GM18507 (cell line): Measurements from ENCODE around the gene USP17L13.
"Not testable (repeated sequence)": the region's sequence is repeated elsewhere in the genome, so short reads cannot be mapped to it uniquely, and the experiment has no call there.

Experiments
- DNase-seq: peaks from one replicate; pipeline ENCODE4 v3.0.0; 2011; ENCODE audit warnings: low read depth; ENCODE audit not compliant: insufficient read length; ENCODE audit errors: extremely low spot score
- FAIRE-seq: peaks from 2 replicates; lab custom pipeline; 2011; peaks lifted over from hg19 to GRCh38; lab: Jason Lieb, UNC

USP17L13 gene, protein sequence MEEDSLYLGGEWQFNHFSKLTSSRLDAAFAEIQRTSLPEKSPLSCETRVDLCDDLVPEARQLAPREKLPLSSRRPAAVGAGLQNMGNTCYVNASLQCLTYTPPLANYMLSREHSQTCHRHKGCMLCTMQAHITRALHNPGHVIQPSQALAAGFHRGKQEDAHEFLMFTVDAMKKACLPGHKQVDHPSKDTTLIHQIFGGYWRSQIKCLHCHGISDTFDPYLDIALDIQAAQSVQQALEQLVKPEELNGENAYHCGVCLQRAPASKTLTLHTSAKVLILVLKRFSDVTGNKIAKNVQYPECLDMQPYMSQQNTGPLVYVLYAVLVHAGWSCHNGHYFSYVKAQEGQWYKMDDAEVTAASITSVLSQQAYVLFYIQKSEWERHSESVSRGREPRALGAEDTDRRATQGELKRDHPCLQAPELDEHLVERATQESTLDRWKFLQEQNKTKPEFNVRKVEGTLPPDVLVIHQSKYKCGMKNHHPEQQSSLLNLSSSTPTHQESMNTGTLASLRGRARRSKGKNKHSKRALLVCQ

DNA sequence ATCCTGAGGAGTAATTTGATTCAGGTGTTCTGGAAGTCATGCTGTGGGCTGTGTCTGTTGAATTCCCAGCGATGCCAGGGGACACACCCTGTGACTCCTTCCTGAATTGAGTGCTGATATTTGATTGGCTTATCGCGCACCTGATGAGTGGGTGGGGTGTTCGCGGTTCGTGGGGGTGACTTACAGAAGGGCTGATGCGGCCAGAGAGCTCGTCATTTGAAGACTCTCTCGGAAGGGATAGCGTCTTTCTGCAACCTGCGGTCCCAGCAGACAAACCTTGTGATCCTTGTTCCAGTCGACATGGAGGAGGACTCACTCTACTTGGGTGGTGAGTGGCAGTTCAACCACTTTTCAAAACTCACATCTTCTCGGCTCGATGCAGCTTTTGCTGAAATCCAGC lies at the start of gene USP17L13:
USP17L13 (plus strand) TSS at position 301 of the 400 bp plus-strand sequence; CDS start at position 301, 0 bp downstream.
- not testable (repeated sequence) for DNase-seq, FAIRE-seq

DNA sequence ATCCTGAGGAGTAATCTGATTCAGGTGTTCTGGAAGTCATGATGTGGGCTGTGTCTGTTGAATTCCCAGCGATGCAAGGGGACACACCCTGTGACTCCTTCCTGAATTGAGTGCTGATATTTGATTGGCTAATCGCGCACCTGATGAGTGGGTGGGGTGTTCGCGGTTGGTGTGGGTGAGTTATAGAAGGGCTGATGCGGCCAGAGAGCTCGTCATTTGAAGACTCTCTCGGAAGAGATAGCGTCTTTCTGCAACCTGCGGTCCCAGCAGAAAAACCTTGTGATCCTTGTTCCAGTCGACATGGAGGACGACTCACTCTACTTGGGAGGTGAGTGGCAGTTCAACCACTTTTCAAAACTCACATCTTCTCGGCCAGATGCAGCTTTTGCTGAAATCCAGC lies 14.3 kb upstream of the USP17L13 start, which contains the start of gene USP17L10:
USP17L10 (plus strand) TSS at position 301 of the 400 bp plus-strand sequence; CDS start at position 301, 0 bp downstream.
- not testable (repeated sequence) for FAIRE-seq, DNase-seq

DNA sequence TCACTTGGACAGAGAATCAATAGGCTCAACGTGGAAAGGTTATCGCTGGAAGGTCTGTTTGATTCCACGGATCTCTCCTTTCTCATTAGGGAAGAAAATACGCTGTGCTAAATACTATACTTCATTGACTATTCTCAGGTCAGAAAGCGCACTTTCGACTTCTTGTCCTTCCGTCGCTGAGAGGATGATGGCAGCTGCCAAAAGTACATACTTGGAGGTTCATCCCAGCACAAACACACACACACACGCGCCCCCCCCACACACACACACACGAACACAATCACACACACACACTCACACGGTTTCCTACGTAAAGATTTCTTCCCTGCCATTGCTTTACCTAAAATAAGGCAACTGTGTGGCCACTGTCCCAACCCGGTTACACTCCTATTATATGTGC lies 10.0 kb upstream of the USP17L13 start:
- FAIRE-seq, DNase-seq: not testable (repeated sequence)

DNA sequence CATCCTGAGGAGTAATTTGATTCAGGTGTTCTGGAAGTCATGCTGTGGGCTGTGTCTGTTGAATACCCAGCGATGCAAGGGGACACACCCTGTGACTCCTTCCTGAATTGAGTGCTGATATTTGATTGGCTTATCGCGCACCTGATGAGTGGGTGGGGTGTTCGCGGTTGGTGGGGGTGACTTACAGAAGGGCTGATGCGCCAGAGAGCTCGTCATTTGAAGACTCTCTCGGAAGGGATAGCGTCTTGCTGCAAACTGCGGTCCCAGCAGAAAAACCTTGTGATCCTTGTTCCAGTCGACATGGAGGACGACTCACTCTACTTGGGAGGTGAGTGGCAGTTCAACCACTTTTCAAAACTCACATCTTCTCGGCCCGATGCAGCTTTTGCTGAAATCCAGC lies 9.6 kb upstream of the USP17L13 start, which contains the start of gene USP17L11:
USP17L11 (plus strand) TSS at position 301 of the 400 bp plus-strand sequence; CDS start at position 301, 0 bp downstream.
- FAIRE-seq, DNase-seq: not testable (repeated sequence)

DNA sequence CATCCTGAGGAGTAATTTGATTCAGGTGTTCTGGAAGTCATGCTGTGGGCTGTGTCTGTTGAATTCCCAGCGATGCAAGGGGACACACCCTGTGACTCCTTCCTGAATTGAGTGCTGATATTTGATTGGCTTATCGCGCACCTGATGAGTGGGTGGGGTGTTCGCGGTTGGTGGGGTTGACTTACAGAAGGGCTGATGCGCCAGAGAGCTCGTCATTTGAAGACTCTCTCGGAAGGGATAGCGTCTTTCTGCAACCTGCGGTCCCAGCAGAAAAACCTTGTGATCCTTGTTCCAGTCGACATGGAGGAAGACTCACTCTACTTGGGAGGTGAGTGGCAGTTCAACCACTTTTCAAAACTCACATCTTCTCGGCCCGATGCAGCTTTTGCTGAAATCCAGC lies 4.8 kb upstream of the USP17L13 start, which contains the start of gene USP17L12:
USP17L12 (plus strand) TSS at position 301 of the 400 bp plus-strand sequence; CDS start at position 301, 0 bp downstream.
- FAIRE-seq, DNase-seq: not testable (repeated sequence)

DNA sequence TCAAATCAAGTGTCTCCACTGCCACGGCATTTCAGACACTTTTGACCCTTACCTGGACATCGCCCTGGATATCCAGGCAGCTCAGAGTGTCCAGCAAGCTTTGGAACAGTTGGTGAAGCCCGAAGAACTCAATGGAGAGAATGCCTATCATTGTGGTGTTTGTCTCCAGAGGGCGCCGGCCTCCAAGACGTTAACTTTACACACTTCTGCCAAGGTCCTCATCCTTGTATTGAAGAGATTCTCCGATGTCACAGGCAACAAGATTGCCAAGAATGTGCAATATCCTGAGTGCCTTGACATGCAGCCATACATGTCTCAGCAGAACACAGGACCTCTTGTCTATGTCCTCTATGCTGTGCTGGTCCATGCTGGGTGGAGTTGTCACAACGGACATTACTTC lies 5.6 kb downstream of the USP17L13 start:
- not testable (repeated sequence) for DNase-seq, FAIRE-seq

DNA sequence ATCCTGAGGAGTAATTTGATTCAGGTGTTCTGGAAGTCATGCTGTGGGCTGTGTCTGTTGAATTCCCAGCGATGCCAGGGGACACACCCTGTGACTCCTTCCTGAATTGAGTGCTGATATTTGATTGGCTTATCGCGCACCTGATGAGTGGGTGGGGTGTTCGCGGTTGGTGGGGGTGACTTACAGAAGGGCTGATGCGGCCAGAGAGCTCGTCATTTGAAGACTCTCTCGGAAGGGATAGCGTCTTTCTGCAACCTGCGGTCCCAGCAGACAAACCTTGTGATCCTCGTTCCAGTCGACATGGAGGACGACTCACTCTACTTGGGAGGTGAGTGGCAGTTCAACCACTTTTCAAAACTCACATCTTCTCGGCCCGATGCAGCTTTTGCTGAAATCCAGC lies 9.4 kb downstream of the USP17L13 start, which contains the start of gene USP17L15:
USP17L15 (plus strand) TSS at position 301 of the 400 bp plus-strand sequence; CDS start at position 301, 0 bp downstream.
- FAIRE-seq, DNase-seq: not testable (repeated sequence)

DNA sequence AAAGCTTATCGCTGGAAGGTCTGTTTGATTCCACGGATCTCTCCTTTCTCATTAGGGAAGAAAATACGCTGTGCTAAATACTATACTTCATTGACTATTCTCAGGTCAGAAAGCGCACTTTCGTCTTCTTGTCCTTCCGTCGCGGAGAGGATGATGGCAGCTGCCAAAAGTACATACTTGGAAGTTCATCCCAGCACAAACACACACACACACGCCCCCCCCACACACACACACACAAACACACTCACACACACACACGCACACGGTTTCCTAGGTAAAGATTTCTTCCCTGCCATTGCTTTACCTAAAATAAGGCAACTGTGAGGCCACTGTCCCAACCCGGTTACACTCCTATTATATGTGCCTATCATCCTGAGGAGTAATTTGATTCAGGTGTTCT lies 13.8 kb downstream of the USP17L13 start:
- DNase-seq, FAIRE-seq: not testable (repeated sequence)

DNA sequence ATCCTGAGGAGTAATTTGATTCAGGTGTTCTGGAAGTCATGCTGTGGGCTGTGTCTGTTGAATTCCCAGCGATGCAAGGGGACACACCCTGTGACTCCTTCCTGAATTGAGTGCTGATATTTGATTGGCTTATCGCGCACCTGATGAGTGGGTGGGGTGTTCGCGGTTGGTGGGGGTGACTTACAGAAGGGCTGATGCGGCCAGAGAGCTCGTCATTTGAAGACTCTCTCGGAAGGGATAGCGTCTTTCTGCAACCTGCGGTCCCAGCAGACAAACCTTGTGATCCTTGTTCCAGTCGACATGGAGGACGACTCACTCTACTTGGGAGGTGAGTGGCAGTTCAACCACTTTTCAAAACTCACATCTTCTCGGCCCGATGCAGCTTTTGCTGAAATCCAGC lies 18.9 kb downstream of the USP17L13 start, which contains the start of gene USP17L17:
USP17L17 (plus strand) TSS at position 301 of the 400 bp plus-strand sequence; CDS start at position 301, 0 bp downstream.
- FAIRE-seq, DNase-seq: not testable (repeated sequence)

DNA sequence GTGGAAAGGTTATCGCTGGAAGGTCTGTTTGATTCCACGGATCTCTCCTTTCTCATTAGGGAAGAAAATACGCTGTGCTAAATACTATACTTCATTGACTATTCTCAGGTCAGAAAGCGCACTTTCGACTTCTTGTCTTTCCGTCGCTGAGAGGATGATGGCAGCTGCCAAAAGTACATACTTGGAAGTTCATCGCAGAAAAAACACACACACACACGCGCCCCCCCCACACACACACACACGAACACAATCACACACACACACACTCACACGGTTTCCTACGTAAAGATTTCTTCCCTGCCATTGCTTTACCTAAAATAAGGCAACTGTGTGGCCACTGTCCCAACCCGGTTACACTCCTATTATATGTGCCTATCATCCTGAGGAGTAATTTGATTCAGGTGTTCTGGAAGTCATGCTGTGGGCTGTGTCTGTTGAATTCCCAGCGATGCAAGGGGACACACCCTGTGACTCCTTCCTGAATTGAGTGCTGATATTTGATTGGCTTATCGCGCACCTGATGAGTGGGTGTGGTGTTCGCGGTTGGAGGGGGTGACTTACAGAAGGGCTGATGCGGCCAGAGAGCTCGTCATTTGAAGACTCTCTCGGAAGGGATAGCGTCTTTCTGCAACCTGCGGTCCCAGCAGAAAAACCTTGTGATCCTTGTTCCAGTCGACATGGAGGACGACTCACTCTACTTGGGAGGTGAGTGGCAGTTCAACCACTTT lies 23.4 kb downstream of the USP17L13 start, which contains the start of gene USP17L18:
USP17L18 (plus strand) TSS at position 678 of the 728 bp plus-strand sequence; CDS start at position 678, 0 bp downstream.
- FAIRE-seq, DNase-seq: not testable (repeated sequence)

DNA sequence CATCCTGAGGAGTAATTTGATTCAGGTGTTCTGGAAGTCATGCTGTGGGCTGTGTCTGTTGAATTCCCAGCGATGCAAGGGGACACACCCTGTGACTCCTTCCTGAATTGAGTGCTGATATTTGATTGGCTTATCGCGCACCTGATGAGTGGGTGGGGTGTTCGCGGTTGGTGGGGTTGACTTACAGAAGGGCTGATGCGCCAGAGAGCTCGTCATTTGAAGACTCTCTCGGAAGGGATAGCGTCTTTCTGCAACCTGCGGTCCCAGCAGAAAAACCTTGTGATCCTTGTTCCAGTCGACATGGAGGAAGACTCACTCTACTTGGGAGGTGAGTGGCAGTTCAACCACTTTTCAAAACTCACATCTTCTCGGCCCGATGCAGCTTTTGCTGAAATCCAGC lies 28.4 kb downstream of the USP17L13 start, which contains the start of gene USP17L19:
USP17L19 (plus strand) TSS at position 301 of the 400 bp plus-strand sequence; CDS start at position 301, 0 bp downstream.
- not testable (repeated sequence) for DNase-seq, FAIRE-seq

DNA sequence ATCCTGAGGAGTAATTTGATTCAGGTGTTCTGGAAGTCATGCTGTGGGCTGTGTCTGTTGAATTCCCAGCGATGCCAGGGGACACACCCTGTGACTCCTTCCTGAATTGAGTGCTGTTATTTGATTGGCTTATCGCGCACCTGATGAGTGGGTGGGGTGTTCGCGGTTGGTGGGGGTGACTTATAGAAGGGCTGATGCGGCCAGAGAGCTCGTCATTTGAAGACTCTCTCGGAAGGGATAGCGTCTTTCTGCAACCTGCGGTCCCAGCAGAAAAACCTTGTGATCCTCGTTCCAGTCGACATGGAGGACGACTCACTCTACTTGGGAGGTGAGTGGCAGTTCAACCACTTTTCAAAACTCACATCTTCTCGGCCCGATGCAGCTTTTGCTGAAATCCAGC lies 33.1 kb downstream of the USP17L13 start, which contains the start of gene USP17L20:
USP17L20 (plus strand) TSS at position 301 of the 400 bp plus-strand sequence; CDS start at position 301, 0 bp downstream.
- not testable (repeated sequence) for DNase-seq, FAIRE-seq

DNA sequence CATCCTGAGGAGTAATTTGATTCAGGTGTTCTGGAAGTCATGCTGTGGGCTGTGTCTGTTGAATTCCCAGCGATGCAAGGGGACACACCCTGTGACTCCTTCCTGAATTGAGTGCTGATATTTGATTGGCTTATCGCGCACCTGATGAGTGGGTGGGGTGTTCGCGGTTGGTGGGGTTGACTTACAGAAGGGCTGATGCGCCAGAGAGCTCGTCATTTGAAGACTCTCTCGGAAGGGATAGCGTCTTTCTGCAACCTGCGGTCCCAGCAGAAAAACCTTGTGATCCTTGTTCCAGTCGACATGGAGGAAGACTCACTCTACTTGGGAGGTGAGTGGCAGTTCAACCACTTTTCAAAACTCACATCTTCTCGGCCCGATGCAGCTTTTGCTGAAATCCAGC lies 37.9 kb downstream of the USP17L13 start, which contains the start of gene USP17L21:
USP17L21 (plus strand) TSS at position 301 of the 400 bp plus-strand sequence; CDS start at position 301, 0 bp downstream.
- not testable (repeated sequence) for FAIRE-seq, DNase-seq

DNA sequence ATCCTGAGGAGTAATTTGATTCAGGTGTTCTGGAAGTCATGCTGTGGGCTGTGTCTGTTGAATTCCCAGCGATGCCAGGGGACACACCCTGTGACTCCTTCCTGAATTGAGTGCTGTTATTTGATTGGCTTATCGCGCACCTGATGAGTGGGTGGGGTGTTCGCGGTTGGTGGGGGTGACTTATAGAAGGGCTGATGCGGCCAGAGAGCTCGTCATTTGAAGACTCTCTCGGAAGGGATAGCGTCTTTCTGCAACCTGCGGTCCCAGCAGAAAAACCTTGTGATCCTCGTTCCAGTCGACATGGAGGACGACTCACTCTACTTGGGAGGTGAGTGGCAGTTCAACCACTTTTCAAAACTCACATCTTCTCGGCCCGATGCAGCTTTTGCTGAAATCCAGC lies 42.6 kb downstream of the USP17L13 start, which contains the start of gene USP17L22:
USP17L22 (plus strand) TSS at position 301 of the 400 bp plus-strand sequence; CDS start at position 301, 0 bp downstream.
- not testable (repeated sequence) for FAIRE-seq, DNase-seq

DNA sequence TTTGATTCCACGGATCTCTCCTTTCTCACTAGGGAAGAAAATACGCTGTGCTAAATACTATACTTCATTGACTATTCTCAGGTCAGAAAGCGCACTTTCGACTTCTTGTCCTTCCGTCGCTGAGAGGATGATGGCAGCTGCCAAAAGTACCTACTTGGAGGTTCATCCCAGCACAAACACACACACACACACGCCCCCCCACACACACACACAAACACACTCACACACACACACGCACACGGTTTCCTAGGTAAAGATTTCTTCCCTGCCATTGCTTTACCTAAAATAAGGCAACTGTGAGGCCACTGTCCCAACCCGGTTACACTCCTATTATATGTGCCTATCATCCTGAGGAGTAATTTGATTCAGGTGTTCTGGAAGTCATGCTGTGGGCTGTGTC lies 47.0 kb downstream of the USP17L13 start:
- not testable (repeated sequence) for DNase-seq, FAIRE-seq
